Measurements from ENCODE around the gene RNF217.

RNF217 gene

DNA sequence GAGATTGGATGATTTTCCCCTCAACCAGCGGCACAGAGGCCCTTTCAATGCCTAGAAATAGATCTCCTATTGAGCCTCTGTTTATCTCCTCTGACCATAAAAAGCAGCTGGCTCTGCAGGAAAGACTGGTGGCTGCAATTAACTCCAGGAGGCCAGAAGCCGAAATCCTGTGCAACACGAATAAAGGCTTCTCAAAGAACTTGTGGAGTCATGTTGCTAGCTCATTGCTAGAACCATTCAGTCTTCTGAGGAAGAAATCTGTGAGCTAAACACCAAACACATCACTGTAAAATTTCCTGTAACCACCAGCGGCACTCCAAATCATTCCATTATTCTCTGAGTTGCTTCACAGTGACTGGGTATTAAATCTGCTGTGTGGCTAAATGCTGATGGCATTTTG is 142.2 kb downstream of the RNF217 start:
- H3K36me3 ChIP-seq (ENCODE audit: insufficient read depth, low read length) = no peaks in the 10 kb centered on the region
- no peaks in the 10 kb centered on the region for H3K9me2 ChIP-seq (replicated peaks; ENCODE audit: low read depth, low read length)
- no peaks in the 10 kb centered on the region for H3K79me2 ChIP-seq (ENCODE audit: insufficient read depth, low read length)
- no peak overlapping the region for H2AFZ ChIP-seq (ENCODE audit: low read length)
- no peaks in the 10 kb centered on the region for H3K4me1 ChIP-seq (ENCODE audit: insufficient read depth, low read length, poor library complexity, severe bottlenecking)
- no peak overlapping the region for H3K4me2 ChIP-seq (ENCODE audit: low read depth, low read length, poor library complexity, severe bottlenecking)
- no peaks in the 10 kb centered on the region for H3K27me3 ChIP-seq (ENCODE audit: insufficient read depth, low read length, poor library complexity, severe bottlenecking)
- H3K4me3 ChIP-seq (ENCODE audit: low read length, poor library complexity, severe bottlenecking) = no peak overlapping the region
- H3K9me3 ChIP-seq (ENCODE audit: insufficient read depth, low read depth, low read length) = no peaks in the 10 kb centered on the region
- H4K20me1 ChIP-seq (ENCODE audit: insufficient read depth, low read length, poor library complexity, severe bottlenecking) = no peaks in the 10 kb centered on the region
- no peaks in the 10 kb centered on the region for H3F3A ChIP-seq (ENCODE audit: low read depth)
- no peak overlapping the region for H3K9ac ChIP-seq (ENCODE audit: low read depth, low read length, poor library complexity, severe bottlenecking)
- no peak for TF ChIP-seq EZH2phosphoT487 (IDR thresholded peaks at IDR 0.05; ENCODE audit: borderline replicate concordance)
- TF ChIP-seq, protein P1, sequence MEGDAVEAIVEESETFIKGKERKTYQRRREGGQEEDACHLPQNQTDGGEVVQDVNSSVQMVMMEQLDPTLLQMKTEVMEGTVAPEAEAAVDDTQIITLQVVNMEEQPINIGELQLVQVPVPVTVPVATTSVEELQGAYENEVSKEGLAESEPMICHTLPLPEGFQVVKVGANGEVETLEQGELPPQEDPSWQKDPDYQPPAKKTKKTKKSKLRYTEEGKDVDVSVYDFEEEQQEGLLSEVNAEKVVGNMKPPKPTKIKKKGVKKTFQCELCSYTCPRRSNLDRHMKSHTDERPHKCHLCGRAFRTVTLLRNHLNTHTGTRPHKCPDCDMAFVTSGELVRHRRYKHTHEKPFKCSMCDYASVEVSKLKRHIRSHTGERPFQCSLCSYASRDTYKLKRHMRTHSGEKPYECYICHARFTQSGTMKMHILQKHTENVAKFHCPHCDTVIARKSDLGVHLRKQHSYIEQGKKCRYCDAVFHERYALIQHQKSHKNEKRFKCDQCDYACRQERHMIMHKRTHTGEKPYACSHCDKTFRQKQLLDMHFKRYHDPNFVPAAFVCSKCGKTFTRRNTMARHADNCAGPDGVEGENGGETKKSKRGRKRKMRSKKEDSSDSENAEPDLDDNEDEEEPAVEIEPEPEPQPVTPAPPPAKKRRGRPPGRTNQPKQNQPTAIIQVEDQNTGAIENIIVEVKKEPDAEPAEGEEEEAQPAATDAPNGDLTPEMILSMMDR (conservative IDR thresholded peaks at IDR 0.05; ENCODE audit: low read length) = no peak

DNA sequence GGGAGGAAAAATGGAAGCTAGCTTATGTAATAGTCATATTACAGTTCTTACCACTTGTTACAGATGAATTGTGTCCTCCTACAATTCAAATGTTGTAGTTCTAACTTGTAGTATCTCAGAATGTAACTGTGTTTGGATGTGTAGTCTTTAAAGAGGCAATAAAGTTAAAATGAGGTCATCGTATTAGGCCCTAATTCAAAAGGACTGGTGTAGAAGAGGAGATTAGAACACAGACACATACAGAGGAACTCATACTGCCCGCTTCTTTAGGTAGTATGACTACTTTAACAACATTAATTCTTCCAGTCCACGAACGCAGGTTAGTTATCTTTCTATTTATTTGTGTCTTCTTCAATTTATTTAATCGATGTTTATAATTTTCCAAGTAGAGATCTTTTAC is 144.8 kb downstream of the RNF217 start:
- Histone ChIP-seq H3K9me2 (replicated peaks; ENCODE audit: low read depth, low read length) (no peaks in the 10 kb centered on the region), H3K4me3 (ENCODE audit: low read length, poor library complexity, severe bottlenecking) (no peak overlapping the region), H3K4me1 (ENCODE audit: insufficient read depth, low read length, poor library complexity, severe bottlenecking) (no peaks in the 10 kb centered on the region), H3K9me3 (ENCODE audit: insufficient read depth, low read depth, low read length) (peaks cover 8% of the 10 kb centered on the region; the same call in 1 of the 2 replicates), H3K79me2 (ENCODE audit: insufficient read depth, low read length) (no peaks in the 10 kb centered on the region), H3K27me3 (ENCODE audit: insufficient read depth, low read length, poor library complexity, severe bottlenecking) (no peaks in the 10 kb centered on the region), H3K9ac (ENCODE audit: low read depth, low read length, poor library complexity, severe bottlenecking) (no peak overlapping the region), H2AFZ (ENCODE audit: low read length) (no peak overlapping the region), H4K20me1 (ENCODE audit: insufficient read depth, low read length, poor library complexity, severe bottlenecking) (no peaks in the 10 kb centered on the region), H3F3A (ENCODE audit: low read depth) (no peaks in the 10 kb centered on the region), H3K36me3 (ENCODE audit: insufficient read depth, low read length) (no peaks in the 10 kb centered on the region), H3K4me2 (ENCODE audit: low read depth, low read length, poor library complexity, severe bottlenecking) (no peak overlapping the region)
- TF ChIP-seq, protein P1 (conservative IDR thresholded peaks at IDR 0.05; ENCODE audit: low read length) = no peak
- no peak for TF ChIP-seq EZH2phosphoT487 (IDR thresholded peaks at IDR 0.05; ENCODE audit: borderline replicate concordance)

DNA sequence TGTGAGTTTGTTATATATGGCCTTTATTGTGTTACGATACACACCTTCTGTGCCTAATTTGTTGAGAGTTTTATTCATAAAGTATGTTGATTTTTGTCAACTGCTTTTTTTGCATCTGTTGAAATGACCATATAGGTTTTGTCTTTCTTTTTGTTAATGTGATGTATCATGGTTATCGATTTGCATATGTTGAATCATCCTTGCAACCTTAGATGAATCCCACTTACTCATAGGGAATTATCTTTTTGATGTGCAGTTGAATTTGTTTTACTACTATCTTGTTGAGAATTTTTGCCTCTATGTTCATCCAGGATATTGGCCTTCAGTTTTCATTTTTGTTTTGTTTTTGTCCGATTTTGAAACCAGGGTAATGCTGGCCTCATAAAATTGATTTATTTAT is 145.7 kb downstream of the RNF217 start:
- H3K4me1 ChIP-seq (ENCODE audit: insufficient read depth, low read length, poor library complexity, severe bottlenecking) = no peaks in the 10 kb centered on the region
- H3K36me3 ChIP-seq (ENCODE audit: insufficient read depth, low read length) = no peaks in the 10 kb centered on the region
- TF ChIP-seq, protein P1 (conservative IDR thresholded peaks at IDR 0.05; ENCODE audit: low read length) = no peak
- TF ChIP-seq EZH2phosphoT487 (IDR thresholded peaks at IDR 0.05; ENCODE audit: borderline replicate concordance) = no peak
- H3K27me3 ChIP-seq (ENCODE audit: insufficient read depth, low read length, poor library complexity, severe bottlenecking) = no peaks in the 10 kb centered on the region
- H3F3A ChIP-seq (ENCODE audit: low read depth) = no peaks in the 10 kb centered on the region
- no peaks in the 10 kb centered on the region for H3K9me2 ChIP-seq (replicated peaks; ENCODE audit: low read depth, low read length)
- H4K20me1 ChIP-seq (ENCODE audit: insufficient read depth, low read length, poor library complexity, severe bottlenecking) = no peaks in the 10 kb centered on the region
- H3K9ac ChIP-seq (ENCODE audit: low read depth, low read length, poor library complexity, severe bottlenecking) = no peak overlapping the region
- H3K4me3 ChIP-seq (ENCODE audit: low read length, poor library complexity, severe bottlenecking) = no peak overlapping the region
- H3K79me2 ChIP-seq (ENCODE audit: insufficient read depth, low read length) = no peaks in the 10 kb centered on the region
- no peak overlapping the region for H2AFZ ChIP-seq (ENCODE audit: low read length)
- peaks cover 8% of the 10 kb centered on the region; the same call in 1 of the 2 replicates for H3K9me3 ChIP-seq (ENCODE audit: insufficient read depth, low read depth, low read length)
- no peak overlapping the region for H3K4me2 ChIP-seq (ENCODE audit: low read depth, low read length, poor library complexity, severe bottlenecking)

Measured in Loucy (cell line).